Fibroblast of skin of left quadriceps (primary cell): Measurements from ENCODE around the gene PCNX3.
A peak's percentile ranks its signal among the peaks of the same experiment; 100 is the strongest.

Source experiments
- DNase-seq, 2 experiments: peaks; one replicate each; pipeline ENCODE4 v3.0.0-alpha.2; 2013; ENCODE audit warnings: low read depth in 2 of 2

The PCNX3 gene

GRCh38 chr11:65598258-65598699, 17.3 kb upstream of the PCNX3 start:
- no peak for DNase-seq

GRCh38 chr11:65599216-65599954, 16.2 kb upstream of the PCNX3 start:
- no peak for DNase-seq

- DNase-seq, result no peak
These were observed 15.7 kb upstream of the PCNX3 start for GRCh38 chr11:65599955-65600246.

- DNase-seq, result no peak
These were observed 11.3 kb upstream of the PCNX3 start for GRCh38 chr11:65604258-65604657.

- DNase-seq, result peak; percentile 94
These were observed 8.5 kb upstream of the PCNX3 start for GRCh38 chr11:65606876-65607613.

- DNase-seq, result no peak
These were observed 7.8 kb upstream of the PCNX3 start for GRCh38 chr11:65607614-65608426.

GRCh38 chr11:65609229-65609628, 6.3 kb upstream of the PCNX3 start:
- DNase-seq, result no peak

- DNase-seq, result no peak
These were observed 5.9 kb upstream of the PCNX3 start for GRCh38 chr11:65609665-65610064.

- no peak for DNase-seq
These were observed 5.2 kb upstream of the PCNX3 start for GRCh38 chr11:65610404-65610803.

GRCh38 chr11:65611028-65611757, 4.4 kb upstream of the PCNX3 start:
- no peak for DNase-seq

- DNase-seq, result no peak
These were observed 3.6 kb upstream of the PCNX3 start for GRCh38 chr11:65611758-65612603.

- no peak for DNase-seq
These were observed 2.9 kb upstream of the PCNX3 start for GRCh38 chr11:65612691-65613090.

GRCh38 chr11:65613091-65613928, 2.3 kb upstream of the PCNX3 start:
- DNase-seq, result no peak

GRCh38 chr11:65615950-65616574, 486 bp downstream of the PCNX3 start:
- DNase-seq, result no peak

GRCh38 chr11:65616575-65617001, 1.0 kb downstream of the PCNX3 start:
- no peak for DNase-seq

- DNase-seq, result no peak
These were observed 1.7 kb downstream of the PCNX3 start for GRCh38 chr11:65617136-65617850.

- no peak for DNase-seq
These were observed 2.6 kb downstream of the PCNX3 start for GRCh38 chr11:65617990-65618751.

GRCh38 chr11:65618763-65619162, 3.2 kb downstream of the PCNX3 start:
- no peak for DNase-seq
